Activated naive CD4-positive, alpha-beta T cell treated with anti-CD3 and anti-CD28 coated beads, Interleukin-2, amount 10 ng/mL, durations not matched to agents 7 days and 5 days (primary cell): ENCODE data around the gene PSMD13.
"Not testable (repeated sequence)": the region's sequence is repeated elsewhere in the genome, so short reads cannot be mapped to it uniquely, and the experiment has no call there.

Source experiments
- CTCF ChIA-PET: fragments of 350-600 bp; sonication (Branson Sonifier 250); formaldehyde crosslinking; loops from one replicate; lab custom pipeline; 2021; ENCODE audit warnings: antibody characterized with exemption; lab: Charles Lee
- DNase-seq: peaks from one replicate; pipeline ENCODE4 v3.0.0-alpha.2; 2020
- H3K27ac Mint-ChIP-seq: one replicate; pipeline ENCODE4 v1.8.0; 2021; ENCODE audit warnings: mild to moderate bottlenecking, moderate library complexity, mixed read lengths
- H3K27me3 Mint-ChIP-seq: one replicate; pipeline ENCODE4 v1.8.0; 2021; ENCODE audit warnings: mild to moderate bottlenecking, mixed read lengths
- H3K36me3 Mint-ChIP-seq: one replicate; pipeline ENCODE4 v1.8.0; 2021; ENCODE audit warnings: mixed read lengths
- H3K4me1 Mint-ChIP-seq: one replicate; pipeline ENCODE4 v1.8.0; 2021; ENCODE audit warnings: mixed read lengths
- H3K4me3 Mint-ChIP-seq: one replicate; pipeline ENCODE4 v1.8.0; 2021; ENCODE audit warnings: mild to moderate bottlenecking, moderate library complexity, mixed read lengths
- H3K9me3 Mint-ChIP-seq: one replicate; pipeline ENCODE4 v1.8.0; 2021; ENCODE audit warnings: mixed read lengths

Gene PSMD13

DNA sequence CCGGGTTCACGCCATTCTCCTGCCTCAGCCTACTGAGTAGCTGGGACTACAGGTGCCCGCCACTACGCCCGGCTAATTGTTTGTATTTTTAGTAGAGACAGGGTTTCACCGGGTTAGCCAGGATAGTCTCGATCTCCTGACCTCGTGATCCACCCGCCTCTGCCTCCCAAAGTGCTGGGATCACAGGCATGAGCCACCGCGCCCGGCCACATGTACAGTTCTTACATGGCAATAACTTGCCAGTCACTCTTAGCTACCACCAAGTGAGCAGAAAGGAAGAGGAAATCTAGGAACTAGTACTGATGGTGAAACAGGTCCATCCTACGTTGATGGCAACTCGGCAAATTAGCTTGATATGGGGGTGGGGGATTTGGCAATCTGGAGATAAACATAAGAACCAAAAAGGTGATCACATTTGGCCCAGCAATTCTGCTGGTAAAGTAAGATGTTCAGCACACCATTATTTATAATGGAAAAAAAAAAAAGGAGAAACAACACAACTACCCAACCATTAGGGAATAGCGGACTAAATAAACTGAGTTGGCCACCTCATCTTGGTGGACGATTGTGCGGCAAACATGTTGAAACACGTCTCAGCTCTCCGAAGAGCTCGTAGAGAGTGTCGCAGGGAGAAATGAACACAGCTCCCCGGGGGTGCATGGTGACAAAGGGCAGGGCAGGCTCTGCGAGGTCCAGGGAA lies 46.8 kb downstream of the PSMD13 start:
- peak; percentile 20 for DNase-seq
- H3K4me1 Mint-ChIP-seq: peaks cover 66% of the 10 kb centered on the region
- peaks cover 80% of the 10 kb centered on the region for H3K27me3 Mint-ChIP-seq
- peak overlapping the region; percentile 85 for H3K4me3 Mint-ChIP-seq
- peaks cover 54% of the 10 kb centered on the region for H3K36me3 Mint-ChIP-seq
- CTCF ChIA-PET: interaction anchor here (2.1 to 6.6 kb wide), 3 partner anchors 16 to 33 kb away, joined by 6 to 49 read pairs (median 16); no protein-coding TSS in a partner anchor
- H3K9me3 Mint-ChIP-seq: no peaks in the 10 kb centered on the region
- H3K27ac Mint-ChIP-seq: peak overlapping the region; percentile 86

DNA sequence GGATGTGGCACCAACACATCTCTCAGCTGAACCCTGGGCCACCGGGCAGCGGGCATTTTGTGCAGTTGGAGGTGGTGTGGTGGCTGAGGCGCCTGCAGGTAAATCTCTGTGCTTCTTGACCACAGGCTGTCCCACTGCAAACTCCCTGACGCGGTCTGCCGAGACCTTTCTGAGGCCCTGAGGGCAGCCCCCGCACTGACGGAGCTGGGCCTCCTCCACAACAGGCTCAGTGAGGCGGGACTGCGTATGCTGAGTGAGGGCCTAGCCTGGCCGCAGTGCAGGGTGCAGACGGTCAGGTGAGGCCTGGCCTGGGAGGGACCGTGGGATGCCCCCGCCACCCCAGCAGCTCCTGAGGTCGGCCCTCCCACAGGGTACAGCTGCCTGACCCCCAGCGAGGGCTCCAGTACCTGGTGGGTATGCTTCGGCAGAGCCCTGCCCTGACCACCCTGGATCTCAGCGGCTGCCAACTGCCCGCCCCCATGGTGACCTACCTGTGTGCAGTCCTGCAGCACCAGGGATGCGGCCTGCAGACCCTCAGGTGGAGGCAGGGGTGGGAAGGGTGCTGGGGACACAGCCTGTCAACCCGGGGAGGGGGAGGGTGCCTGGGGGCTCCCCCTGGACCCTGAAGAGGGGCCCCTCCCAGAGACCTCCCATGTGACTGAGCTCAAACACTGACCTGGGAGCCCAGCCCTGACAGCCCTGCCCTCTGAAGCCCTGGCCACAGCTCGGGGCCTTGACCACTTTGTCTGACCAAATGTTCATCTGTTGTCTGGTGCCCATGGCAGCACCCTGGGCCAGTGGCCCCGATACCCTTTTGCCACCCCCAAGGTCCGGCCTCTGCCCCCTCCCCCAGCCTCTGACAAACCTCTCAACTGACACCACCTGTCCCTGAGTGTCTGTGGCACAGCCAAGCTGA lies 47.6 kb downstream of the PSMD13 start:
- CTCF ChIA-PET: interaction anchor here (2.1 kb wide), 1 partner anchor 34 kb away, joined by 6 read pairs; no protein-coding TSS in a partner anchor
- Mint-ChIP-seq H3K27ac (peak overlapping the region; percentile 86), H3K36me3 (peaks cover 52% of the 10 kb centered on the region), H3K4me3 (no peak overlapping the region), H3K27me3 (peaks cover 74% of the 10 kb centered on the region), H3K4me1 (peaks cover 63% of the 10 kb centered on the region), H3K9me3 (no peaks in the 10 kb centered on the region)
- peak; percentile 19 for DNase-seq

DNA sequence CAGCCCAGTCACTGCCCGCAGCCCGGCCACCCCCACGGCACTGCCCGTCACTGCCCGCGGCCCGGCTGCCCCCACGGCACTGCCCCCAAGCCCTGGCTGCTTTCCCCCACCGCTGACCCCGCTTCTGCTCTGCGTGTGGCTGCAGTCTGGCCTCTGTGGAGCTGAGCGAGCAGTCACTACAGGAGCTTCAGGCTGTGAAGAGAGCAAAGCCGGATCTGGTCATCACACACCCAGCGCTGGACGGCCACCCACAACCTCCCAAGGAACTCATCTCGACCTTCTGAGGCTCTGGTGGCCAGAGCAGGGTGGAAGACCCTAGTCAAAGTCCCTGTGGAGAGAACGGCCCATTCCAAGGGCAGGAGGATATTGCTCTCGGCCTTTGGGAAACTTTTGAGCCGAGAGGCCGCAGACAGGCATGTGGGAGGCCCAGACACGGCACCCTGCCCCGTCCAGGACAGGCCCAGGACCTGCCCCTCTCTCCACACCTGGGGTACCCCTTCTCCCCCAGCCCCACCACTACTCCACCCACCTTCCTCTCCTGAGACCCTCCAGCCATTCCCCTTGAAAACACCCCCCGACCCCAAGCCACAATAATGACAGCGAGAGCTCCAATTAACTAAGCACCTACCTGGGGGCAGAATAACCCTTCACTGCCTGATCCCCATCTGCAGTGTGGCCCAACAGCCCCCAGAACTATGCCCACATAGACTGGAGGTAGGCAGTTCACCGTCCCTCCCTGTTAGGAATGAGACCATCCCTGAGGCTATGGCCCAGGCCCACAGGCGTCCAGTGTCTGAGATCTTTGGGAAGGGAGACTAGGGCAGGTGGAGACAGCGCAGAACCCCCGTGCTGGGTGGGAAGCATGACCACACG lies 48.5 kb downstream of the PSMD13 start:
- Mint-ChIP-seq H3K4me3 (peak overlapping the region; percentile 37), H3K4me1 (peaks cover 66% of the 10 kb centered on the region), H3K9me3 (no peaks in the 10 kb centered on the region), H3K36me3 (peaks cover 54% of the 10 kb centered on the region), H3K27ac (peak overlapping the region; percentile 75), H3K27me3 (peaks cover 65% of the 10 kb centered on the region)
- CTCF ChIA-PET: interaction anchor here (0.7 to 2.1 kb wide), 2 partner anchors 20 to 35 kb away, joined by 3 to 6 read pairs; no protein-coding TSS in a partner anchor
- DNase-seq: peak; percentile 18

DNA sequence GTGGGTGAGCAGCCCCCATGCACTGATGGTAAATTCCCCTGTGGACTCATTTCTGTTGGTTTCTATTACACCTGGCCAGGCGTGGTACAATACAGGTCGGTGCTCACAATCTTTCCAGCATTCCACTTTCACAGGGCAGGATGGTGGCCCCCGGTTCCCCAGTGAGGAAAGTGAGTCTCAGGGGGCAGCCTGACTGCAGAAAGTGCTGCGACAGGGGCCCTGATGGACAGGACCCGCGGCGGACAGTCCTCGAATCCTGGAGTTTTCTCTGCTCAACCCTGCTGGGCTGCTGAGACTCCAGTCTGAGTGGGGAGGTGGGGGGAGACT lies 49.1 kb downstream of the PSMD13 start:
- peaks cover 69% of the 10 kb centered on the region for H3K4me1 Mint-ChIP-seq
- peak overlapping the region; percentile 10 for H3K4me3 Mint-ChIP-seq
- peak overlapping the region; percentile 75 for H3K27ac Mint-ChIP-seq
- H3K36me3 Mint-ChIP-seq: peaks cover 52% of the 10 kb centered on the region
- peak; percentile 21 for DNase-seq
- H3K27me3 Mint-ChIP-seq: peaks cover 59% of the 10 kb centered on the region
- CTCF ChIA-PET: interaction anchor here (0.7 to 2.1 kb wide), 3 partner anchors 20 to 35 kb away, joined by 3 to 6 read pairs (median 3); no protein-coding TSS in a partner anchor
- H3K9me3 Mint-ChIP-seq: no peaks in the 10 kb centered on the region

DNA sequence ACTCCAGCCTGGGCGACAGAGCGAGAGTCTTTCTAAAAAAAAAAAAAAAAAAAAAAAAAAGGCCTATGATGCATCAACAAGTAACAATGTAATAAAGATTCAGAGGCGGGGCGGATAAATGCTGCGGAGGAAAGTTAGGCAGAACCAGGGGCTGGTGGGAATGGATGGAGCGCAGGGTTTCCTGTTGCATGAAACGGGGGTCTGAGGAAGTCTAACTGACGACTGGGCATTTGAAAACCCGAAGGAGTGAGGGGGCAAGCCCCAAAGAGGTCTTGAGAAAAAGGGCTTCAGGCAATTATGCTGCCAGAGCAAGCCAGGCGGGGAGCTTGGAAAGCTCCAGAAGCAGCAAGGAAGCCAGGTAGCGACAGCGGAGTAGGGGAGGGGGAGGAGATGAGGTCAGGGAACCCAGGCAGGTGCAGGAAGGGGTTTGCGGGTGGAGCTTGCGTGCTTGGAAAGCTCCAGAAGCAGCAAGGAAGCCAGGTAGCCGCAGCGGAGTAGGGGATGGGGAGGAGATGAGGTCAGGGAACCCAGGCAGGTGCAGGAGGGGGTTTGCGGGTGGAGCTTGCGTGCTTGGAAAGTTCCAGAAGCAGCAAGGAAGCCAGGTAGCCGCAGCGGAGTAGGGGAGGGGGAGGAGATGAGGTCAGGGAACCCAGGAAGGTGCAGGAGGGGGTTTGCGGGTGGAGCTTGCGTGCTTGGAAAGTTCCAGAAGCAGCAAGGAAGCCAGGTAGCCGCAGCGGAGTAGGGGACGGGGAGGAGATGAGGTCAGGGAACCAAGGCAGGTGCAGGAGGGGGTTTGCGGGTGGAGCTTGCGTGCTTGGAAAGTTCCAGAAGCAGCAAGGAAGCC lies 50.4 kb downstream of the PSMD13 start:
- CTCF ChIA-PET: interaction anchor here (0.7 to 3.9 kb wide), 7 partner anchors 18 to 1565 kb away, joined by 3 to 23 read pairs (median 3); no protein-coding TSS in a partner anchor
- Mint-ChIP-seq H3K27me3 (peaks cover 46% of the 10 kb centered on the region), H3K4me1 (peaks cover 65% of the 10 kb centered on the region), H3K4me3 (peak overlapping the region; percentile 100), H3K36me3 (peaks cover 47% of the 10 kb centered on the region), H3K27ac (peak overlapping the region; percentile 98)
- H3K9me3 Mint-ChIP-seq: not testable (repeated sequence)
- DNase-seq: peak; percentile 91

DNA sequence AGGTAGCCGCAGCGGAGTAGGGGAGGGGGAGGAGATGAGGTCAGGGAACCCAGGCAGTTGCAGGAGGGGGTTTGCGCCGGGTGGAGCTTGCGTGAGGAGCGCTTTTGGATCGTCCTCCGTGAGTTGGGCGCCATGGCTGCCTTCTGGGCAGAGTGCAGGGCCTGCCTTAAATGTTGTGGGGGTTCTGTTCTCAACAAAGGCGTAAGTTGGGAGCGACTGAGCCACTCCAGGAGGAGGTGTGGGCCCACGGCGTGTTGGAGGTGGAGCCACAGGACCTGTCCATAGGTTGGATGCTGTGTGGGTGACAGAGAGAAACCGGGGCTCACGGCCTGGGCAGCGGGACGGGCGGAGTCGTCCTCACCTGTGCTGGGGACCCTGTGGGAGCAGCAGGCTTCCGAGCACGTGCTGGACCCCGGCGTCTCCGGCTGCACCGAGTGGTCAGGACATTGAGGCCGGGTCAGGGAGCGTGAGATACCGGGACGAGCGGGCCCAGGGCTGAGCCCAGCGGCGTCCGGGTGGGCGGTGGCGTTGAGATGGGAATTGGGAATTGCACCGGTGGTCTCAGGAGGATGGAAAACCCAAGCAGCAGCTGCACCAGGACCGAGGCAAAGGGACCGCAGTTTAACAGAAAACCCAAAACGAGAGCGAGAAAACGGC lies 51.2 kb downstream of the PSMD13 start:
- peaks cover 63% of the 10 kb centered on the region for H3K4me1 Mint-ChIP-seq
- H3K27ac Mint-ChIP-seq: peak overlapping the region; percentile 98
- H3K4me3 Mint-ChIP-seq: peak overlapping the region; percentile 100
- H3K36me3 Mint-ChIP-seq: peaks cover 40% of the 10 kb centered on the region
- DNase-seq: no peak
- CTCF ChIA-PET: interaction anchor here (0.7 to 3.9 kb wide), 6 partner anchors 18 to 1564 kb away, joined by 3 to 23 read pairs (median 3); no protein-coding TSS in a partner anchor
- H3K27me3 Mint-ChIP-seq: peaks cover 38% of the 10 kb centered on the region
- no peaks in the 10 kb centered on the region for H3K9me3 Mint-ChIP-seq

DNA sequence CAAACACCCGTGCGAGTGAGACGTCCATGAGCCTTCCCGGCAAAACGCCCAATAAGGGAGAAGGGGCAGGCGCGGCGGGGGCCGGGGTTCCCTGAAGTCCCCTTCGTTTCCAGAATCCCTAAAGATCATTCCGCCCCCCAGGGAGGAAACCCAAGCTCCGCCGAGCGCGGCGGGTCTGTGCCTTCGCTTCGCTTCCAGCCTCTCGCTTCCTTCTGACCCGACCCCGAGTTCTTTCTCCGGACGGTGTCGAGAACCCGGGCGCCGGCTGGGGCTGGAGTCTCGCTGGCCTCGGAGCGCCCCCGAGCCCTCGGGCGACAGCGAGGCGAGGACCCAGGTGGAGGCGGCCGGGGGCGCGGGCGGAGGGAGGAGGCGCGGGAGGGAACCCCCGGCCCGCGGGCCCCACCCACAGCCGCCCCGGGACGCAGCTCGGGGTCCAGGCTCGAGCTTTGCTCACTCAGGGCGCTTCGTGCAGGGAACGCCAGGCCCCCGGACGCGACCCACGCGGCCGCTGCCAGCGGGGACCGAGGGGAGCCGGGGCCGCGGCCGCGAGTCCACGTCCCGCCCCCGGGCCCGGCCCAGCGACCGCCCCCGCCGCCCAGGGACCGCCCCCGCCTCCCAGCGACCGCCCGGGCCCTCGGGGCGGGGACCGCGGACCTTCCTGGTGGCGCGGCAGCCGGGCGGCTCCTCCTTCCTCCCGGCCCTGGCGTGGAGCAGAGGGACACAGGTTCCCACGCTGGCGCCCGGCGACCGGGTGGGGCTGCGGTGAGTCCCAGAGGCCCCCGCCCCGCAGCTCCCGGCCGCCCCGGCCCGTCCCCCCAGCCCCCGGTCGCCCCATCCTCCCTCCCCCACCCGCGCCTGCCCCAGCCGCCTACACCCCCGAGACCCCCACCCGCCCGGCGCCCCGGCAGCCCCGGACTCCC lies 52.0 kb downstream of the PSMD13 start, which contains the start of gene PGGHG:
Gene PGGHG (plus strand): TSS at position 649 of the 920 bp plus-strand sequence. CDS start 691 bp downstream, outside the sequence.
- H3K36me3 Mint-ChIP-seq: peaks cover 35% of the 10 kb centered on the region
- H3K9me3 Mint-ChIP-seq: no peaks in the 10 kb centered on the region
- peak within 1 kb of the TSS; percentile 98 for H3K27ac Mint-ChIP-seq
- DNase-seq: peak; percentile 81
- peak within 1 kb of the TSS; percentile 100 for H3K4me3 Mint-ChIP-seq
- H3K4me1 Mint-ChIP-seq: peaks cover 58% of the 10 kb centered on the region
- CTCF ChIA-PET: interaction anchor here (0.7 to 3.9 kb wide), 5 partner anchors 16 to 45 kb away, joined by 3 to 23 read pairs (median 4); no protein-coding TSS in a partner anchor
- H3K27me3 Mint-ChIP-seq: peaks cover 32% of the 10 kb centered on the region

DNA sequence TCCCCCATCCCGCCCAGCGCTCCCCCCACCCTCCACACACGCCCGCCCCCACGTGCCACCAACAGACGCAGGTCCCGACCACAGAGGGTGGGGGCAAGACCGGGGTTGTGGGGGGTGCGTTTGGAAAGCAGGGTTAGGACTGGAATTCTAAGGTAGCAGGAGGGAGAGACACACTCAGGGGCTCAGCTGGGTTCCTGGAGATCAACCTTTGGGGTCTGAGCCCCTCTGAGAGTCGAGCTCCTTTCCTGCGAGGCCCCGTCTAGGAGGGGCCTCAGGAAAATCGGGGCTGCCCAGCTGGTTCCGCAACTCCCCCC lies 52.6 kb downstream of the PSMD13 start:
- H3K4me3 Mint-ChIP-seq: peak overlapping the region; percentile 76
- no peak for DNase-seq
- H3K4me1 Mint-ChIP-seq: peaks cover 56% of the 10 kb centered on the region
- peak overlapping the region; percentile 82 for H3K27ac Mint-ChIP-seq
- no peaks in the 10 kb centered on the region for H3K9me3 Mint-ChIP-seq
- peaks cover 32% of the 10 kb centered on the region for H3K27me3 Mint-ChIP-seq
- CTCF ChIA-PET: interaction anchor here (0.7 to 3.9 kb wide), 2 partner anchors 16 to 39 kb away, joined by 8 to 23 read pairs; no protein-coding TSS in a partner anchor
- H3K36me3 Mint-ChIP-seq: peaks cover 33% of the 10 kb centered on the region

DNA sequence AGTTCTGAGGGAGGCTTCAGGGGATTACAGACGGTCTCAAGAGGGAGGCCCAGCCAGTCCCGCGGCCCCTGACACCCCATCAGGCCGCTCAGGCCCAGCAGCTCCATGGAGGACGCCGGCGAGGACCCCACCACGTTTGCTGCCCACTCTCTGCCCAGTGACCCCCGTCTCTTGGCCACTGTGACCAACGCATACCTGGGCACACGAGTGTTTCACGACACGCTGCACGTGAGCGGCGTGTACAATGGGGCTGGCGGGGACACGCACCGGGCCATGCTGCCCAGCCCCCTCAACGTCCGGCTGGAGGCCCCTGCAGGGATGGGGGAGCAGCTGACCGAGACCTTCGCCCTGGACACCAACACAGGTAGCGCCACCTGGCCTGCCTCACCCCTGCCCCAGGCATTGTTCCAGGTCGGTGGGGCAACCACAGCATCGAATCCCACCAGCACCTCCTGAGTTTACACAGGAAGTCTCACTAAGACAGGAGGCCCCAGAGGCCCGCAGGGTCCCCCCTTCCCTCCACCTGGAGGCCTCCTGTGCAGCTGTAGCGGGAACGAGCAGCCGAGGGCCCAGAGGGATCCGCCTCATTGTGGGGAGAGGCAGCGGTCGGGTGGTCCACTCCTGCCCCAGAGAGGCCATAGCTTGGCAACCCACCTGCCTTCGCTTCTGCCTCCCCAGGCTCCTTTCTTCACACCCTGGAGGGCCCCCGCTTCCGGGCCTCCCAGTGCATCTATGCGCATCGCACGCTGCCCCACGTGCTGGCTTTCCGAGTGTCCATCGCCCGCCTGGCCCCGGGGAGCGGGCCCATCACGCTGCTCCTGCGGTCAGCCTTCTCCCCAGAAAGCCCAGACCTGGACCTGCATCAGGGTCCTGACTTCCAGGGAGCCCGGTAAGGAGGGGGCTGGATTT lies 53.2 kb downstream of the PSMD13 start:
- H3K4me3 Mint-ChIP-seq: peak overlapping the region; percentile 76
- peak overlapping the region; percentile 89 for H3K27ac Mint-ChIP-seq
- no peaks in the 10 kb centered on the region for H3K9me3 Mint-ChIP-seq
- CTCF ChIA-PET: interaction anchor here (0.7 to 3.9 kb wide), 4 partner anchors 15 to 39 kb away, joined by 4 to 23 read pairs (median 8); no protein-coding TSS in a partner anchor
- peaks cover 35% of the 10 kb centered on the region for H3K36me3 Mint-ChIP-seq
- H3K27me3 Mint-ChIP-seq: peaks cover 28% of the 10 kb centered on the region
- DNase-seq: peak; percentile 24
- peaks cover 53% of the 10 kb centered on the region for H3K4me1 Mint-ChIP-seq

DNA sequence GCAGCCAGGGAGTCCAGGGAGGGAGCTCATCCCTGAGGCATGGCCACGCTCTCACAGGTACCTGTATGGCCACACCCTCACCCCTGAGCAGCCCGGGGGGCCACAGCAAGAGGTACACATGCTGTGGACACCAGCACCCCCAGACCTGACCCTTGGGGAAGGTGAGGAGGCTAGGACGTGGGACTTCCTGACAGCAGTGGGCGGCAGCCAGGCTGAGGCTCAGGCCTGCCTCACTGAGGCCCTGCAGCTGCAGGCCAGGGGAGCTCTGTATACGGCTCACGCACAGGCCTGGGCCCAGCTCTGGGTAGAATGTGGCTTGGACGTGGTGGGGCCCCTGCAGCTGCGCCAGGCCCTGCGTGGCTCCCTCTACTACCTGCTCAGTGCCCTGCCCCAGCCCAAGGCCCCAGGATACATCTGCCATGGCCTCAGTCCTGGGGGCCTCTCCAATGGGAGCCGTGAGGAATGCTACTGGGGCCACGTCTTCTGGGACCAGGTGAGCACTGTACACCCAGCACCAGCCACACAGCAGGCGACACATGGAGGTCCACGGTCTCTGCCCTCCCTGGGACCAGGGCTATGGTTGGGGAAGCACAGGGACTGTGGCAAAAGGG lies 54.0 kb downstream of the PSMD13 start:
- peaks cover 30% of the 10 kb centered on the region for H3K36me3 Mint-ChIP-seq
- DNase-seq: peak; percentile 21

More for the DNA sequence above, 54.0 kb downstream of the PSMD13 start:
- peaks cover 47% of the 10 kb centered on the region for H3K4me1 Mint-ChIP-seq
- no peaks in the 10 kb centered on the region for H3K9me3 Mint-ChIP-seq
- H3K4me3 Mint-ChIP-seq: peak overlapping the region; percentile 76
- peaks cover 20% of the 10 kb centered on the region for H3K27me3 Mint-ChIP-seq
- H3K27ac Mint-ChIP-seq: peak overlapping the region; percentile 69
- CTCF ChIA-PET: interaction anchor here (1.2 to 1.8 kb wide), 2 partner anchors 15 to 40 kb away, joined by 4 to 9 read pairs; no protein-coding TSS in a partner anchor
